AG04450 (cell line): ENCODE results near the gene CCL27. TPM values are rescaled to one million over a fixed set of nuclear protein-coding genes. Genes with fewer than 3 reads are reported as not detected.
A peak's percentile ranks its signal among the peaks of the same experiment; 100 is the strongest.

Experiments used
- CTCF ChIA-PET: fragments of 300-600, 350-600 bp; formaldehyde crosslinking; extraction: SDS; loops from one replicate; lab custom pipeline; 2022; ENCODE audit warnings: antibody characterized with exemption, inconsistent platforms; lab: Charles Lee
- POLR2A ChIA-PET: fragments of 350-600 bp; formaldehyde crosslinking; extraction: SDS; loops from one replicate; lab custom pipeline; 2021; ENCODE audit warnings: antibody characterized with exemption, inconsistent platforms; lab: Yijun Ruan, JAX
- DNase-seq: peaks from one replicate; pipeline ENCODE4 v3.0.0-alpha.2; 2011; ENCODE audit warnings: low read depth, low spot score
- H3K27ac ChIP-seq: one replicate; pipeline ENCODE4 v1.5.1; 2012; ENCODE audit warnings: low read depth, low read length, control low read depth
- H3K27me3 ChIP-seq: one replicate; pipeline ENCODE4 v1.6.0; 2012; ENCODE audit warnings: low read length; ENCODE audit not compliant: control insufficient read depth, insufficient read depth
- H3K4me3 ChIP-seq: 2 replicates; pipeline ENCODE4 v1.5.1; 2011; ENCODE audit warnings: mild to moderate bottlenecking, low read depth, low read length, control low read depth
- H3K9me3 ChIP-seq: 2 replicates; pipeline ENCODE4 v1.5.1; 2012; ENCODE audit warnings: low read length; ENCODE audit not compliant: control insufficient read depth, insufficient read depth
- polyA plus RNA-seq: library from polyadenylated mRNA; depleted of rRNA; stranded (reverse); fragments of >200 nt; gene quantifications from 2 replicates; pipeline ENCODE4 v1.2.3, GENCODE V29; 2011
- TF ChIP-seq, protein P1 (sequence below): IDR thresholded peaks from 2 replicates; pipeline ENCODE4 v1.5.1; 2011; ENCODE audit warnings: low read depth, low read length, control low read depth, inconsistent platforms

The CCL27 gene
- polyA plus RNA-seq, 1 experiment: not detected

DNA sequence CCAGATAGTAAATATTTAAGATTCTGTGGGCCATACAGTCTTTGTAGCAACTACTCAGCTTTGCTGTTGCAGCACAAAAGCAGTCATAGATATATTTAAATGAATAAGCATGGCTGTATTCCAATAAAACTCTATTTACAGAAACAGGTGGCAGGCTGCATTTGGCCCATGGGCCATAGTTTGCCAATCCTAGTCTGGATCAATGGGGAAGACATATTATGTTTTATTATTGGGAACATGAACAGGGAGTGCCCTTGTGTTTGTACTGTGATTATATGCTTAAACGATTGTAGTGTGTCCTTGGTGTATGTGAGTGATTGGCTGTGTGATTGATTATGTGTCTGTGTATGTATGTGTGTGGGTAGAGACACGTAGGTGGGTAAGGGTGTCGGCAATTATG is 12.0 kb upstream of the CCL27 start:
- Histone ChIP-seq H3K4me3 (no peak overlapping the region), H3K27me3 (no peaks in the 10 kb centered on the region), H3K9me3 (no peaks in the 10 kb centered on the region), H3K27ac (no peak overlapping the region)
- POLR2A ChIA-PET: no interaction called here
- DNase-seq: no peak
- TF ChIP-seq, protein P1, sequence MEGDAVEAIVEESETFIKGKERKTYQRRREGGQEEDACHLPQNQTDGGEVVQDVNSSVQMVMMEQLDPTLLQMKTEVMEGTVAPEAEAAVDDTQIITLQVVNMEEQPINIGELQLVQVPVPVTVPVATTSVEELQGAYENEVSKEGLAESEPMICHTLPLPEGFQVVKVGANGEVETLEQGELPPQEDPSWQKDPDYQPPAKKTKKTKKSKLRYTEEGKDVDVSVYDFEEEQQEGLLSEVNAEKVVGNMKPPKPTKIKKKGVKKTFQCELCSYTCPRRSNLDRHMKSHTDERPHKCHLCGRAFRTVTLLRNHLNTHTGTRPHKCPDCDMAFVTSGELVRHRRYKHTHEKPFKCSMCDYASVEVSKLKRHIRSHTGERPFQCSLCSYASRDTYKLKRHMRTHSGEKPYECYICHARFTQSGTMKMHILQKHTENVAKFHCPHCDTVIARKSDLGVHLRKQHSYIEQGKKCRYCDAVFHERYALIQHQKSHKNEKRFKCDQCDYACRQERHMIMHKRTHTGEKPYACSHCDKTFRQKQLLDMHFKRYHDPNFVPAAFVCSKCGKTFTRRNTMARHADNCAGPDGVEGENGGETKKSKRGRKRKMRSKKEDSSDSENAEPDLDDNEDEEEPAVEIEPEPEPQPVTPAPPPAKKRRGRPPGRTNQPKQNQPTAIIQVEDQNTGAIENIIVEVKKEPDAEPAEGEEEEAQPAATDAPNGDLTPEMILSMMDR: no peak
- CTCF ChIA-PET: interaction anchor here (1.0 kb wide), 3 partner anchors 17 to 28 kb away, joined by 3 to 6 read pairs (median 4); no protein-coding TSS in a partner anchor

DNA sequence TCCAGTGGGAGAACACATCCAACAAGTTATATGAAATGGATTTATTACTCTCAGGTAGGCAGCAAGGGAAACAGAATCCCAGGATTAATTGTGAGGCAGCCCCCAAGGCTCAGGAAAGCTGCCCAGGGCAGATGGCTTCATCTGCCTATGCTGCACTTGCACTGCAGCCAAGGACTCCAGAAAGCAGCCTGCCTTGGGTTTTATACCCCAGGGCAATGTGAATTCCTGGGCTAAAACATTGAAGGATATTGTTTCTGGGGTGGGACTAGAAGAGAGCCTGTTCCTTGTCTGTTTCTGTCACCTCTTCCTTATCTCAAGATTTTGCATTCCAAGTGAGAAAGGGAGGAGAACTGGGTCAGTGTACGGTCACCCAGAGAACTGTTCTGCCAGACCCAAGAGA is 8.8 kb upstream of the CCL27 start:
- TF ChIP-seq, protein P1: no peak
- Histone ChIP-seq H3K4me3 (no peak overlapping the region), H3K27me3 (no peaks in the 10 kb centered on the region), H3K9me3 (no peaks in the 10 kb centered on the region), H3K27ac (no peak overlapping the region)
- POLR2A ChIA-PET: no interaction called here
- no peak for DNase-seq
- CTCF ChIA-PET: interaction anchor here (1.6 to 1.9 kb wide), 2 partner anchors 31 to 314 kb away, joined by 3 to 6 read pairs; no protein-coding TSS in a partner anchor

GRCh38 chr9:34669809-34670562 is 7.5 kb upstream of the CCL27 start:
- Histone ChIP-seq H3K9me3 (no peaks in the 10 kb centered on the region), H3K27me3 (no peaks in the 10 kb centered on the region), H3K4me3 (no peak overlapping the region), H3K27ac (peak overlapping the region; percentile 21)
- ChIA-PET POLR2A (no interaction called here), CTCF (interaction anchor here (1.1 to 1.9 kb wide), 3 partner anchors 31 to 315 kb away, joined by 3 to 6 read pairs (median 5); no protein-coding TSS in a partner anchor)
- DNase-seq: no peak
- TF ChIP-seq, protein P1: no peak

DNA sequence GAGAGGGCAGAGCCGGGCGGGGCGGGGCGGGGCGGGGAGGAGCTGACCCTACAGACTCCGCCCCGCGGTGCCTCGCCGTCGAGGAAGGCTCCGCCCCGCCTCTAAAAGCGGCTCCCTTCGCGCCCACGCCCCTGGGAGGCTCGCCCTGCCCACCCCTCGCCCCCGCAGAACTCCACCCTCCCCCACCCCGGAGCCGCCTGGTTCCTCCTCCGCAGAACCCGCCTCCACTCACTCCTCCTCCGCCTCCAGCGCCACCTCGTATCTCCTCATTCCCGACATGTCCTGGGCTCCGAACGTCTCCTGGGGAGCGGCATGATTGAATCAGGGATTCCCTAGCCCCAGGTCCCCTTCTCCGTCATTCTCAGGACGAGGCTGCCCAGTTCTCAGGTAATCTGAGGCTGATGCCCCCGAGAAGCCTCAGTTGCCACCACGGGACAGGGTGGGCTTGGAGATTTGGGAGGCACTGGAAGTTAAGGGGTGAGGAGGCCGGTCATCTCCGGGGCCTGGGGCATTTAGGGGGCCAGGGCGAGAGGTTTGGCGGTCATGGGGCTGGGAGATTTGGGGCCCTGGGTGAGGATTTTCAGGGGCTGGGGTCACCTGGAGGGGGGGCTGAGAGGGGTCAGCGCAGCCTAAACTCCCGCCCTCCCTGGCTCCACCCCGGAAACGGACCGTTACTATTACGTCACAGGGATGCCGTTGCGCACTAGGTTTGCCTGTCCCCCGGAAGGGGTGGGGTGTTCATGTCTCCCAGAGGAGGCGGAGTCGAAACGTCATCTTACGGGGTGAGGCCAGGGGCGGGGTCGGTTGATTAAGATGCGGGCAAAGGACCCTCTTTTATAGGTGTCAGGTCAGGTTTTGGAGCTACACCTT is 3.2 kb upstream of the CCL27 start:
- CTCF ChIA-PET: interaction anchor here (0.8 to 2.1 kb wide), 7 partner anchors 10 to 150 kb away, joined by 3 to 11 read pairs (median 4); partner anchors contain the start of genes DCTN3 and GALT
- Histone ChIP-seq H3K27ac (peak overlapping the region; percentile 96), H3K4me3 (peak overlapping the region; percentile 95), H3K9me3 (no peaks in the 10 kb centered on the region), H3K27me3 (no peaks in the 10 kb centered on the region)
- POLR2A ChIA-PET: interaction anchor here (1.2 to 1.7 kb wide), 5 partner anchors 10 to 28 kb away, joined by 5 to 9 read pairs (median 7); partner anchors contain the start of genes GALT, IL11RA and SIGMAR1
- TF ChIP-seq, protein P1: no peak
- DNase-seq: peak; percentile 85
